Measurements from ENCODE around the gene PCBP3.

Gene PCBP3

DNA sequence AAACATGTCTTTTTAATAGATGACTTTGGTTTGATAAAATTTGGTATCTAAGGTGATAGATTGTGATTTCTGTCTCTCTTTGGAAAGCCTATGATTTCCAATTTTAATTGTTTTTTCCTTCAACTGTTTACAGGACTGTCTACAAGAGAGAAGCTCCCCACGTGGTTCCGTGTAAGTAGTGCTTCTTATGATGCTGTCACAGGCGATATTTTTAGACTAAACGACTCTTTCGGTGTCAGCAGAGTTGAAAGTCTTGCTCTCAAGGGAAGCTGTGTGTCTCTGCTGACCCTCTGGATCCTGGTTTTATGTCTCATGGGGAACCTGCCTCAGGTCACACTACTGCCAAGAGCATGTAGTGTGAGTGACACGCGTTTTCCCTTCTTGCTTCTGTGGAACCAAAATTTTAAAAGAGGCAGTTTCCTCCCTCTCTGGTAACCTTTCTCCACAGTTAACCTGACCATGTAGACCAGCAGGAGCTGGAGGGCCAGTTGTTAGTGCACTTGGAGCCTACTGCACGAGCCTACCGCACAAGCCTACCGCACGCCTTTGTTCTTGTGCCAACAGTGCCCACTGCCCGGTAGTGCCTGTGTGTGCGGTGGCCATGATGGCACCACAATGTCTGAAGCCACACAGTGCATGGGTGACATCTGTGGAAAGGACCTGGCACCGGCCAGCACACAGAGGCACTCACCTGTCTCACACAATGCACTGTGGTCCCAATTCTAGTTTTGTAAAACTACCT is 91.9 kb downstream of the PCBP3 start:
- no peak for DNase-seq

DNA sequence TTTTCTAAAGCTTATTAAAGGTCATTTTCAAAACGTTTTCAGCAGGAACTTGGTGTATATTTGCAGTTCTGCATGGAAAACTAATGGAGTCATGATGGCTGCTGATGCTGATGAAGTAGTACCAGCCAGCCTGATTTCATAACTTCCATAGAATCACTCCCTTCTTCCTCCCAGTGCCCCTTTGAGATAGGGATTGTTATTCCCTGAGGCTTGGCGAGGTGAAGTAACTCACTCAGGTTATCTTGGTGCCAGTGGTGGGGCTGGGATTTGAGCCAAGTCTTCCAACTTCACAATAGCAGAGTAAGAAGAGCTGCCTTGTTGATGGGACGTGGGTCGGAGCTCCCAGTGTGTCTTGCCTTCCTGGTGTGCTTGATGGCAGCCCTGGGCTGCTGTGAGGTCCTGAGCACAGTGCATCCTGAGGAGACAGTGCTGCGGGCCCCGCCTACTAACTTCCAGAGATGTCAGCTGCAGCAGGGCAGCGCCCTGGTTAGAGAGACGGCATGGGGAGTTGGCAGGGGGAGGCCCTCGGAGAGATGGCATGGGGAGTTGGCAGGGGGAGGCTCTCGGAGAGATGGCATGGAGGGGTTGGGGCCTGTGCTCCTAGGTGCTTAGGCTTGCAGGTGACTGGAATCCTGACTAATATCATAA is 92.6 kb downstream of the PCBP3 start:
- DNase-seq = no peak

DNA sequence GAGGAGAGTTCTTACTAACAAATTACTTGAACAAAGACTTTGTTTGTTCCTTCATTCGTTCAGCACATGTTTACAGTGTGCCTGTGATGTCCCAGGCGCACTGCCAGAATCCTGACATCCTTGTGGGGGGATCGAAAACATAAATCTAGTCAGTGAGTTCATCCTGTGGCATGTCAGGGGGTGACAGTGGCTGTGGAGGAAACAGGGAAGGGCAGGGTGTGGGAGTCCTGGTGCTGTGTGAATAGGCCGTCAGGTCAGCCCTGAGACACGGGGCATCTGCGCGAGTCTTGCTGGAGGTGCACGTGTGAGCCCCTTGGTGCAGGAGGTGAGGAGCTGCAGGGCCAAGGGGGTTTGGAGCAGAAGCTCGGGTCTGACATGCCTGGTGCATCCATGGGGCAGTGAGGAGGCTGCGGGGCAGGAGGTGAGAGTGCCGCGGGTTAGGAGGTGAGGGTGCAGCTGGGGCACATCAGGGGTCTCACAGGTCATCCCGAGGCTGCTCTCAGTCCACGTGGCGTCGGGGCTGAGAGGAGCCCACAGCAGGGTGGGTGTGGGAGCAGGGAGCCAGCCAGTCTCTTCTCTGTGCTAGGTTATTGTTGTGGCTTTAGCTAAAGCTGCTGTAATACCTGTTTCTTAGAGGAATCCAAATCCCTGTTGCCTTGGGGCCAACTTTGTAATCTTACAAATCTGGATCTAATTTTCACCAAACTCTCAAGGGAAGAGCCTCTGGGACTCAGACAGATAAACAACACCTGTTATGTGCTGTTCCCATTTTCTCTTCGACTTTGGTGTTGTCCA is 93.4 kb downstream of the PCBP3 start:
- DNase-seq = peak; percentile 71

DNA sequence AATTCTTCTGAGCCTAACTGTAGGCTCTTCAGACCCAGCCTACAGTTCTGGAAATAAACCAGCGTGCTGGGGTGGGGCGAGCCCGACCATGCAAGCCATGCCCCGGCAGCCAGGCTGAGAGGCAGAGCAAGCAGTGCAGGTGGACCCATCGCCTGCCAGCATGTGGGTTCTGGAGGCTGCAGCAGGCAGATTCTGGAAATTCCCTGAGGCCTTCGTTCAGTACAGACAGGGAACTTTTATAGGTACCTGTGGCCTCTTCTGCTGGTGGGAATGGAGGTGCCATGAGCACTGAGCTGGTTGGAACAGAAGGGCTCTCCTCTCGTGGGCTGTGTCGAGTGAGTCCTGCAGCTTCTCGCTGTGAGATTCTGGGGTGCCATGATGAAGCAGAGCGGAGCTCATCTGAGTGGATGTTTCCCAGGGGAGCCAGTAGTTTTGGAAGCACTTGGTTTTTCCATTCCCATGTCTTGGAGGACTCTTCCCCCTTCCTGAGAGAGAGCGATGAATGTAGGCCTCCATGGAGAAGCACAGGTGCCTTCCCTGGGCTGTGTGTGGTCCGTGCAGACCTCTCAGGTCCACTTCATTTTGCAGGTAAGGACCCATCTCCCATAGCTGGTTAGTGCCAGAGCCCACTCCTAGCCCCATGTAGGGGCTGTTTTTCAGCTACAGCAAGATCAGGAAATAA is 94.1 kb downstream of the PCBP3 start:
- no peak for DNase-seq

DNA sequence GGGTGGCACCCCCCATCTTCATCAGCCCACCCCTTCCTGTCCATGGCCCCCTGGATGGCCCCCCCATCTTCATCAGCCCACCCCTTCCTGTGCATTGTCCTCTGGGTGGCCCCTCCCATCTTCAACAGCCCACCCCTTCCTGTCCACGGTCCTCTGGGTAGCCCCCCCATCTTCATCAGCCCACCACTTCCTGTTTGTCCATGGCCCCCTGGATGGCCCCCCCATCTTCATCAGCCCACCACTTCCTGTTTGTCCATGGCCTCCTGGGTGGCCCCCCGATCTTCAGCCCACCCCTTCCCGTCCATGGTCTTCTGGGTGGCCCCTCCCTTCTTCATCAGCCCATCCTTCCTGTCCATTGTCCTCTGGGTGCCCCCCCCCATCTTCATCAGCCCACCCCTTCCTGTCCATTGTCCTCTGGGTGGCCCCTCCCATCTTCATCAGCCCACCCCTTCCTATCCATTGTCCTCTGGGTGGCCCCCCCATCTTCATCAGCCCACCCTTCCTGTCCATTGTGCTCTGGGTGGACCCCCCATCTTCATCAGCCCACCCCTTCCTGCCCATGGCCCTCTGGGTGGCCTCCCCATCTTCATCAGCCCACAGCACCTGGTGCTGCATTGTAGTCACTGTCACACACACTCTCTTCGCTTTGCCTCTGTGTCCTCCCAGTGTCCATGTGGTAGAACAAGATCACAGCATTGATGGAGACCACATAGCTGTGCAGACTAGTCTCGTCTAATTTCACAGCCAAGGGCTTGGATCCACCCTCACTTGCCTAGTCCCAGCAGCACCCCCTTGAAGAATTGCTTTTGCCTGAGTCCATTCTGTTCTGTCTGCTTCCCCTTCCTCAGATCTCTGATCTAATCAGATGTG is 95.9 kb downstream of the PCBP3 start:
- DNase-seq = no peak

DNA sequence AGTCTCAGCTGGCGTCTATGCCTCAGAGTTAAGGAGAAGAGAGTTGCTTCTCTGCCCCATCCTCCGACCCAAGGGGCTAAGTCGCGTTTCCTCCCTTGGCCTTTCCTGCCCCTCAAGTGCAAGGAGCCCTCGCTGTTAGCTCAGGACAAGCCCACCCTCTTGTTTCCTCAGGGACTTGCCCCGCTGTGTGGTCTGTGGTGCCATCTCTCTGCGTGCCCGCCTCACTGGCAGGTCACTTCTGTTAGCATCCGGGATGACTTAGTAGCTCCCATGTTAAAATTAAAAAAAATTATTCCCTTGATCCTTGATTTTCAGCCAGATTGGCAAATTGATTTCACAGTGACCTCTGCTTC is 96.5 kb downstream of the PCBP3 start:
- DNase-seq = no peak

DNA sequence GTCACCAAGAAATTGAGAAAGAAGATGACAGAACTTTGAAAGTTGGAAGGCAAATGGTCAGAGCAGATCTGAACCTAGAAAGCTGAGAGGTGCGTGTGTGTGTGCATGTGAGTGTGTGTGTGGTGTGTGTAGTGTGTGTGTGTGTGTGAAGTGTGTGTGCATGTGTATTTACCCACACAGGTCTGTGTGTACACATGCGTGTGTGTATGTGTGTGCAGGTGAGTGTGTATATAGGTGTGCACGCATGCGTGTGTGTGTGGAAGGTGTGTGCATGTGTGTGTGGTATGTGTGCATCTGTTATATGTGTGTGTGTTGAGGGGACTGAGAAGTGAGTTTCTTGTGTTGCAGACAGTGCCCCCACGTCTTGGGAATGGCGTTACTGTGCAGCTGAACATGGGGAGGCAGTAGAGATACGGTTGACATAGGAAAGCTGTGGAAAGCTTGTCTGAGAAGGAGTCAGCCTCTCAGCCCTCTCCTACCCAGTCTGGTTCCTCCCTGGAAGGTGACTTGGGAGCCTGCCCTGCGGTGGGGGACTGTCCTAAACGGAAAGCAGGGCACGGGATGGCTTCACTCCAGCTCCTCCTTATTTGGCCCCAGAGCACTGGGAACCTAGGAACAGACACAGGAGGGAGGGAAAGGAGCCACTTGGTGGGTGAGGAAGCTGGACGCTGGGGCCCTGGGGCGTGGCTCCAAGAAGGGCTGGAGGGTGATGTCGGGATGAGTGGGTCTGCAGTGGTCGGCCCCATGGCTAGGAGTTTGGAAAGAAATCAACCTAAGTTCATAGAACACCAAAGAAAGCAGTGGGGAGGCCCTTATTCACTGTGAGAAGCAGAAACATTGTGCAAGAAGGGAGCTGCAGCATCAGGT is 97.2 kb downstream of the PCBP3 start:
- no peak for DNase-seq

DNA sequence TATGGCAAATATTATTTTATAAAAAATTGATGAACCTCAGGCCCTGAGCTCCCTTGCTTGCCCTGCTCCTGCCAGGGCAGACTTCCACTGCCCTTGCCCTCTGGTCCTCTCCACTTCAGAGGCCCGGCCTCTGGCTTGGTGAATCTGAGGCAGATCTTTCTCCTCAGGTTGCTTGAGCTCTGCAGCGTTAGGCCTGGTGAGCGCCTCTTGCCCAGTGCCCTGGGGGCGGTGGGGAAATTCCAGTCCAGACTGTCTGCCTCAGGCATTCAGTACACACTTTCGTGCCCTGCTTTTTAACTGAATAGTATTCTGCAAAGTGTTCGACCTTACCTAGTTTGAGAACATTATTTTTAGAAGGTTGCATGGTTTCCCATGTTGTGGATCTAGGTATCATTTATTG is 98.2 kb downstream of the PCBP3 start:
- no peak for DNase-seq

DNA sequence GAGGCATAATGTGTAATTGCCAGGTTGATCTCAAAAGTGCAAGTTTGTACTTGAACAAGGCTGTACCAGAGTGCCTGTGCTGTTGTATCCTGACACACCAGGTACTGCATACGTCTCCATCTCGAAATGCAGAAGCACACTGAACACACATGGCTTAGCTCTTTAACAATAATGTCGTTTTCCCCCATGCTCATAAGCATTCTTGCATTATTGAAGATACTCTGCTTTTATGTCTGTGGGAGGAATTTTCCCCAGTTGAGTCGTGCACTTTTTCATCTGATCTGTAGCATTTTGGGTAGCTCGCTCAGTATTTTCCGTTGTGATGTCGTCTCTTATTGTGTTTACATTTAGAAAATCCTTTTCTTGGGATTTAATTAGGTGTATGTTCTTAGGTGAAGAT is 98.7 kb downstream of the PCBP3 start:
- no peak for DNase-seq

DNA sequence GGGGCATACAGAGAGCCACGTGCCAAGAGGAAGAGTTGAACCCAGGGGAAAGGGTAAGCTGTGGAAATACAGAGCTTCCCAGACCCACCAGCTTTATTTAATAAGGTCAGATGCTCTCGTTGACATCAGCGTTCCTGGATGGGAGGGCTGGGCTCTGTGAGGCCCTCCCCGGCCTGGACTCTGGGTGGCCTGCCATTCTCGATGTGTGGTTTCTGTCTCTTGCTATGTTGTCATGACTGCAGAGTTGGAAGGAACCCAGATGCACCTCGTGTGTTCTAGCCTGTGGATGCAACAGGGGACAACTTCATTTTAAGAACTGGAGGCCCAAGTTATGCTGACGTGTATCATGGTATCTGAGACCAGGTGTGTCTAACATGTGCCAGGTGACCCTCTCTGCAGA is 101.7 kb downstream of the PCBP3 start:
- no peak for DNase-seq

DNA sequence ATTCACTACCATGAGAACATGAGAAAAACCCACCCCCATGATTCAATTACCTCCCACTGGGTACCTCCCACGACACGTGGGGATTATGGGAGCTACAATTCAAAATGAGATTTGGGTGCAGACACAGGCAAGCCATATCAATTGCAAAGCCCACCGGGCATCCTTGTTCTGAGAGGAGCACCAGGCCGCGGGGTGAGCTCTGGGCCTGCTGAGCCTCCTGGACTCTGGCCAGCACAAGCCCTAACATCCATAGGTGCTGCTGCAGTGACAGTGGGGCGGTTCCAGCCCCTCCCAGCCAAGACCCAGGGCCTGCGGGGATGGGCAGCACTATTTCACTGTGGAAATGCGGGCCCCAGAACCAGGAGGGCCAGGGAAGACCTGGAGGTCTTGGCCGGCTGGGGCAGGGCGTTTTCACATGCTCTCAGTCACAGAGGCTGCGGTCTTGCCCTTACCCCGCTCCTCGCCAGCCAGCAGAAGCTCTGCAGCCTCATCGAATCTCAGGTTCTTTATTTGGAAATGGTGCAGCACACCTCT is 103.8 kb downstream of the PCBP3 start:
- DNase-seq = no peak

DNA sequence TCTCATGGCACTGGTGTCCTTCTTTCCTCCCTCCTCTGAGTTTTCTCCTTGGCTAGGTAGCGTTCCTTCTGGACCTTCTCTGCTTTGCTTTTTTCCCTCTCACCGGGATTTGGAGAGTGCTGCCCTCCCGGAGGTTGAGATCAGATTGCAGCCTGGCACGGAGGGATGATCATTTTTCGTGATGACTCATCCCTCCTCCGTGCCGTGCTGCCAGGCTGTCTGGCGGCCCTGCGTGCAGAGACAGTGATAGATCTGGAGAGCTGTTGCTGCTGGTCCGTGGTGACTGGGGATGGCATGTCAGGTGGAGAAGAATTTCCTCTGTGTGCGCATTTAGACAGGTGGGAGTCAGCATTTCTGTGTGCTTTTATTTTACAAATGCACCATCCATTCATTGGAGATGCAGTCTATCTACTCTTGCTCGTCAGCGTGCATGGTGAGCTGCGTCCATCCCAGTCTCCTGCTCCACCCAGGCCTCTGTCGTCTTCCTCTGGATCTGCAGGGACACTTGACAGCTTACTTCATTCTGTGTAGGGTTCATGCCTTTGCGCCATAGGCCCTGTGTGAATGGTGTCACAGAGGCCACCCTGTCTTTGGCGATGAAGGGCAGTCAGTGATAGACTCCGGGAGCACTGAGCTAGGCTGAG is 104.4 kb downstream of the PCBP3 start:
- no peak for DNase-seq

DNA sequence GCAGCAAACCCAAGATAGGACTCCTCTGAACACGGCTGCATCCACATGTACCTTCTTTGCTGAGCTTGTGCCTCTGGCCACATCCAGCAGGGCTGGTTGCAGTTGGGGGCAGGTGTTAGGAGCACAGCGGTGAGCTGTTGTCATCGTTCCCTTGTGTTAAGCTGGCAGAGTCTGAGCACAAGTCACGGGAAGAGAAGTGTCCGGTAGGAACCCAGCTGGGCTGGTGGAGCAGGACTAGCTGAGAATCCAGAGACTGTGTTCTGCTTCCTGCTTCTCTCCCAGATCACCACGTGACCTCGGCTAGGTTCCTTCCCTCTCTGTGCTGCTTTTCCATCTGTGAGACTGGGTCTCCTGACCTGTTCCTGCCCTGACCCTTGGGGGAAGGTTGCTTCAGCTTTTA is 105.1 kb downstream of the PCBP3 start:
- DNase-seq = no peak

DNA sequence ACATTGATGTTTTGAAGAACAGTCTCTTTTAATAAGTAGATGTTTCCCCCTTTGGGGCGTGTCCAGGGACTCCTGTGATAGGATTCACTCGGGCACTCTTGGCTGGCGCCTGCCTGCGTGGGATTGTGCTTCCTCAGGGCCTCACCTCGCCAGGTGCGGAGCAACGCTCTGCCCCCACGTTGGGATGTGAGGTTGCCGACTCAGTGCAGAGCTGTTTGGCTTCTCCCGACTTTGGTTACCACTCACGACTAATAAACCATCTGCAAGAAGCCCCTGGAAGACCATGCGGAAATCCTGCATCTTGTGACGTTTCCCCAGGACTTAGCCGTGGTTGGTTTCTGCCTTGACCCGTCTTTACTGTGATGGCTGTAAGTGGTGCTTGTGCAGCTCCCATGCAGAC is 106.4 kb downstream of the PCBP3 start:
- DNase-seq = no peak

DNA sequence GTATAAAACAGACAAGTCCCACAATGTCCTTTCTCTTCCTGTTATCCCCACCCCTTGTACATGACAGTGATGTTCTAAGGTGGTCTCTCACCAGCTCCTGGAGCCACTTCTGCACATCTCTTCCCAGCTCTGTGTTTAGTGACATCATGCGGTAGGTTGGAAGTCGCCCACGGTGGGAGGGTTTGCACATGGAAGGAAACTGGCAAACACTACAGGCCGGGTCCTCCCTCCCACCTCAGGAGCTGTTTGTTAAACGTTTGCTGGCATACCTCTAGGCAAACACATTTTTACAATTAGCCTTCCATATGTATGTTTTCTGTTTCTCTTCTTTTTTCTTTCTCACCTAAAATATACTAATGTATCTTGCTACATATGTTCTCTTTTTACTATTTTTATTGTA is 107.4 kb downstream of the PCBP3 start:
- no peak for DNase-seq

DNA sequence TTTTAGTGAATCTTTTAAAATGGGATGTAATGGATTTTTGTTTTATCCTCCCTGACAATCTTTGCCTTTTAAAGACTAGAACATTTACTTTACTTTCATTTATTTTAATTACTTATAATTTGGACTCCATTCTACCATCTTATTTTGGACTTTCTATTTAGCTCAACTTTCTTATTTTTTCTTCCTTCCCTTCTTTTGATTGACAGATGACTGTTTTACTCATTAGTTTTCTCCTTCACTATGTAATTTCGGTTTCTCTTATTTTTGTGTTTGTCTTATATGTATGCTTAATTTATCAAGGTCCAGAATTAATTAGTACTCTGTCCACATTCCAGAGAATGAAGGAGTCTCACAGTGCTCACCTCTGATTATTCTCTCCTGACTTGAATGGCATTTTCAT is 109.9 kb downstream of the PCBP3 start:
- no peak for DNase-seq

DNA sequence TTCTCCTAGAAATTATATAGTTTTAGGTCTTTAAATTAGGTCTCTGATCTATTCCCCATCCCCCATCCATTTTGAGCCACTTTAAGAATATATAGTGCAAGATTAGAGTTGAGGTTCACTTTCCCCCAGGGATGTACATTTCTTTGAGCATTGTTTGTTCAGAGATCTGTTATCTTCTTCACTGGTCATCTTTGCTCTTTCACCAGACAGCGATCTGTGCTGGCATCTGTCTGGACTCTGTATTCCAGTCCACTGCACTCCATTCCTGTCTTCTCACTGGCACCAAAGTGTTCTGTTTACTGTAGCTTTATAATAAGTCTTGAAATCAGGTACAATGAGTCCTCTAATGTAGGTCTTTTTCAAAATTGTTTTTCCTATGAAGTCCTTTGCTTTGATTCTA is 112.5 kb downstream of the PCBP3 start:
- no peak for DNase-seq

DNA sequence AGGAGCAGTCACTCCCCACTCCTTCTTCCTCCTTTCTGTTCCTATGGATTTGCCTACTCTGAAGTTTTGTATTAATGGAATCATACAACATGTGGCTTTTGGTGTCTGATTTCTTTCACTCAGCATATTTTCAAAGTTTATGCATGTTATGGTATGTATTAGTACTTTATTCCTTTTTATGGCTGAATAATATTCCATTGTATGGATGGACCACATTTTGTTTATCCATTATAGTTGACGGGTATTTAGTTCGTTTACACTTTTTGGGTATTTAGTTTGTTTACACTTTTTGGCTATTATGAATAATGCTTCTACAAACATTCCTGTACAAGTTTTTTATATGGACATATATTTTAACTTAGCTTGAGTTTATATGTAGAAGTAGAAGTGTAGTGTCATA is 113.1 kb downstream of the PCBP3 start:
- no peak for DNase-seq

DNA sequence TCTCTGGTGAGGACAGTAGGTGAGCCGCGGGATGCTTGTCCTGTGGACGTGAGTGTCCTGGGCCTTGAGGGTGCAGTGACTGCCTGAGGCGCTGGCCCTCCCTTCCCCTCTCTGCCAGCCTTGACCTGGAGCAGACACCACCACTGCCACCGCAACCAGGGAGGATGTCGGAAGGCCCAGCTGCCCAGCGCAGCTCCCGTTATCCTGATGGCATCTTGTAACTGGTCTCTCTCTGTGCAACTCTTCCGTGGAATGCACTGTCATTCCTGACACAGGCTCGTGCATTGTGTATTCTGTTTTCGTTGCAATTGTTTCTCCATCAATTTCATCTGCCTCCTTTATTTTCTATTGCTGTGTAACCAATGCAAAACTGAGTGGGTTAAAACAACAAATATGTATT is 118.2 kb downstream of the PCBP3 start:
- DNase-seq = no peak

DNA sequence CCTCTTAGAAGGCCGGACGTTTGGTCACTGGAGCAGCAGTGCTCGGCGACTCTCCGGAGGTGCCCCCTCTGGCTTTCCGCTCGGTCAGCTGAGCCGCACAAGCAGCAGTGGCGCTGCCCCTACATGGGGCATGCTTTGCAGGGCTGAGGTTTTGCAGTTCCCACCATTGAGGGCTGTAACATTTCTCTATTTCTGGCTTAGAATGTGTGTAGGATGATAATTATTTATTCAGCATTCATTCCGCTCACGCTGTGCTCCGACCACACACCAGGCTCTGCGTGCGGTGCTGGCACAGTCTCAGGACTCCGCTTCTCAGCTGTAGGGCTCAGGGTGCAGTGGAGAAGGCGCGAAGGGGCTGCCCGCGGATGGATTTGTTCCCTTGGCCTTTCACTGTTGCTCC is 119.5 kb downstream of the PCBP3 start:
- DNase-seq = no peak

DNA sequence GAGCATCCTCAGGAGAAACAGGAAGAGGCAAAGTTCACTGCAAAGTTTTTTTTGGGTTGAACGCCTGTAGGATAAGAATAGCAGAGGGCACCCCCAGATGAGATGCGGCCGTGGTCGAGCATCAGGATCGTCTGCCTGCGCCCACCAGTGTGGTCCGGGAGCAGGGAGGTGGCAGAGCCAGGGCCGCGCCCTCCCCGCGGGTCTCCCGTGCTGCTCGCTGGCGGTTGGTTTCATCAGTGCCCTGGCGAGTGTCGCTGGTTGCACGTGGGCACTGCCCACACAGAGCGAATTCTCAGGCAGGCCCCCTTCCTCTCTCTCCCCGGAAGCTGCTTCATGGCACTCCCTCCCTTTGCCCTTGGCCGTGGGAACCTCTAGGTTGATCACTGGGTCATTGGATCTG is 120.0 kb downstream of the PCBP3 start:
- no peak for DNase-seq

All from NCI-H82 (cell line).